GM19463 (cell line): ENCODE data around the gene TEX13C.
"Not testable (repeated sequence)": the region's sequence is repeated elsewhere in the genome, so short reads cannot be mapped to it uniquely, and the experiment has no call there.

Experiments used
- ATAC-seq: cut with Tn5 transposase; IDR thresholded peaks from one replicate; pipeline ENCODE4 v1.9.1; 2021; ENCODE audit warnings: mild to moderate bottlenecking, moderate library complexity; ENCODE audit not compliant: unreplicated experiment

Gene TEX13C

GRCh38 chrX:125319646-125320521 is at the start of gene TEX13C:
Gene TEX13C, plus strand, starts transcription at chrX:125319871. Its CDS starts 249 bp downstream, at chrX:125320120.
- no peak for ATAC-seq

DNA sequence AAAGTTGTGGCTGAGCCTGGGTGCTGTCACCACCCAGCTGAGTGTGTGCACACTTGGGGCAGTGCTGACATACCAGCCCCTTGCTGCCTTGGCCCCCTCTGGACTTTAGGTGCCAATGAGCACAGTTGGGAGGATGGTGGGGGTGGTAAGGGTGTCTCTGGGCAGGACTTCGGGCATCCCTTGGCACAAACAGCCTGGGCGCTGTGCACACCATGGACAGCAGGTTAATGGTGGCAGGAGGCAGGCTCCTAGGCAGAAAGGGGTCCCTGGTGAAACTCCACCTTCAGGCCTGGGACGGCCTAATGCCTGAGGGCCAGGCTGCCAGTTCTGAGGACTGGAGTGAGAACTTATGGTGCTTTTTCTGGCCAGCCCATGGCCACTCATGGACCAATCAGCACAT is 32.4 kb upstream of the TEX13C start:
- ATAC-seq = no peak

DNA sequence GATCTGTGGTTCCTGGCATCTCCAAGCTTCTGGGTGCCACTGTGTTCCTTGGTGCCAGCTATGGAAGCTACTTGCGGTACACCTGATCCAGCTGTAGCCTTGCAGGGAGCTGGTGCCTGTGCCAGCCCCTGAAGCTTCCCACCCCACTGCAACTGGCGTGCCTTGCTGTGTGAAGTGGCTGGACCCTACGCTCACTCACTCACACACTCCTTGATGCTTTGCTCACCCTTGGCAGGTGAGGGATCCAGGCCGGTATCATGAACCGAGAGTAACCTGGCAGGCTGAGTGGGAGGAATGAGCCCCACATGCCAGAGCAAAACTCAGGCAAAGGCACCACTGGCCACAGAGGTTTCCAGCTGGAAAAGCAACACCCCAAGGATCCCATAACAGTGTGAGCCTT is 31.3 kb upstream of the TEX13C start:
- ATAC-seq = no peak

- no peak for ATAC-seq
These were observed 30.5 kb upstream of the TEX13C start for GRCh38 chrX:125289209-125289608.

GRCh38 chrX:125289920-125290319 is 29.8 kb upstream of the TEX13C start:
- no peak for ATAC-seq

DNA sequence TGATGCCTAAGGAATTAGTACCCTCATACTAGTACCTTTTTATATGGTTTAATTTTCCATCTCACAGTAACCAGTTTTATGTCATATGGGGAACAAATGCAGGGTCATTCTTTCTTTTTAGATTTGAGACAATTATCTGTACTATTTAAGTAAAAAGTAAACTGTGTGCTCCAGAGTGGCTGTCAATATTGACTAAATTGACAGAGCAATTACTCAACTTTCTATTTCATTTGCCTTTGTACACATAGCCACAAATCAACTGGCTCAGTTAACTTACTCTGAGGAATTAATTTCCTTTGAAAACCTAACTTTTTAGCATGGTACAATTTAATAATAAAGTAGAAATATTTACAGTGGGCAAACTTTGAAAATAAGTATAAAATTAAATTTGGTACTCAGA is 28.5 kb upstream of the TEX13C start:
- ATAC-seq = no peak

- peak; percentile 62 for ATAC-seq
These were observed 25.6 kb upstream of the TEX13C start for GRCh38 chrX:125293850-125294780.

- ATAC-seq = peak; percentile 74
These were observed 24.3 kb upstream of the TEX13C start for GRCh38 chrX:125295337-125295736.

DNA sequence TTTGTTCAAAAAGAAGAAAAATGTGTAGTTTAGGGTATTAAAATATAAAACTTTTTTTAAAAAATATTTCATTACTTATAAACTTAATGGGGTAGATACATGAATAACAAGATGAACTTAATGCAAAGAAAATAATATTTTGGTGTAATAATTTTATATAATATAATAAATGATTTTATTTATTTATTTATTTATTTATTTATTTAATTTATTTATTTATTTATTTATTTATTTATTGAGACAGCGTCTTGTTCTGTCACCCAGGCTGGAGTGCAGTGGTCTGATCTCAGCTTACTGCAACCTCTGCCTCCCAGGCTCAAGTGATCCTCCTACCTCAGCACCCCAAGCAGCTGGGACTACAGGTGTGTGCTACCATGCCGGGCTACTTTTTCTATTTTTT is 20.8 kb upstream of the TEX13C start:
- no peak for ATAC-seq

DNA sequence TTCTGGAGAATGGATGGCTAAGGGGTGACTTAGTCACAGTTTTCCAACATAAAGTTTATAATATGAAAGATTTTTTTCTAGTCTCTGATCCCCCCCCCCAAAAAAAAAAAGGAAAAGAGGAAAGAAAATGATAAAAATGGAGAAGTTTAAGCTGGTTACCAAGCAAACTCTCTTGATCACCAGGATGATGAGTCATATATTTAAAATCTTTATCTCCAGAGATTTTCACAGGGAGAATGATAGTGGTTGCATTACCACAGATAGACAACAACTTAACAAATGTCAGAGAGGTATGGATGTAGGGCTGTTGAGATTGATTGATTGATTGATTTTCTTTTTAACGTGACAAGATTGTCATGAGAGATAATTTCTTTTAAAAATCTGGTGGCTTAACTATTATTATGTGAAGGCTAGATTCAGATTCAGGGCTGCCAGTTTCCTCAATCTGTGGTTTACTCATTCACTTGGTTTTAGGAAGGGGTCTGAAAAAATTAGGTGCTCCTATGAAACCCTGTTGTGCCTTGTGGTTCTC is 13.3 kb upstream of the TEX13C start:
- ATAC-seq = no peak

GRCh38 chrX:125308653-125309052 is 11.0 kb upstream of the TEX13C start:
- ATAC-seq = no peak

DNA sequence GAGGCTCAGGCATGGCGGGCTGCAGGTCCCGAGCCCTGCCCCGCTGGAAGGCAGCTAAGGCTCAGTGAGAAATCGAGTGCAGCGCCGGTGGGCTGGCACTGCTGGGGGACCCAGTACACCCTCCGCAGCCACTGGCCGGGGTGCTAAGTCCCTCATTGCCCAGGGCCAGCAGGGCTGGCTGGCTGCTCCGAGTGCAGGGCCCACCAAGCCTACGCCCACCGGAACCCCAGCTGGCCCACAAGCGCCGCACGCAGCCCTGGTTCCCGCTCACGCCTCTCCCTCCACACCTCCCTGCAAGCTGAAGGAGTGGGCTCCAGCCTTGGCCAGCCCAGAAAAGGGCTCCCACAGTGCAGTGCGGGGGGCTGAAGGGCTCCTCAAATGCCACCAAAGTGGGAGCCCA is 505 bp upstream of the TEX13C start:
- ATAC-seq = not testable (repeated sequence)

GRCh38 chrX:125322431-125322830 is 2.8 kb downstream of the TEX13C start:
- no peak for ATAC-seq

DNA sequence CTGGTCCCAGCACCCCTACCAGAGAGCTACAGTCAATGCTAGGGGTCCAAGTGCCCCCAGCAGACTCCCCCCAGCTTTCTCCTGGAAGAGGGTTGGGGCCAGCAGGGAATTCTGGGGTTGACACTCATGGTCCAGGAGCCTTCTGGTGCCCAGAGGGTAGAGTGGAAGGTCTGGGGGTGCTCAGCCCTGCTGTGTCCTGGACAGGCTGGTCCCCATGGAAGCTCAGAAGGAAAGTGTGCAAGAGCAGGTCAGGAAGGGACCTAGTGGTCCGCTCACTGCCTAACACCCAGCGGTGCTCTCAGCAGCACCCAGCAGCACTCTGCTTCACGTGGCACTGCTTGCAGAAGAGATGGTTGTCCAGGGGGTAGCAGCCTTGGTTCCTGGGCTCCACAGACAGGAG is 6.9 kb downstream of the TEX13C start:
- no peak for ATAC-seq

- no peak for ATAC-seq
These were observed 8.2 kb downstream of the TEX13C start for GRCh38 chrX:125327891-125328290.

- no peak for ATAC-seq
These were observed 13.9 kb downstream of the TEX13C start for GRCh38 chrX:125333583-125333982.

- ATAC-seq = no peak
These were observed 20.8 kb downstream of the TEX13C start for GRCh38 chrX:125340490-125340889.

DNA sequence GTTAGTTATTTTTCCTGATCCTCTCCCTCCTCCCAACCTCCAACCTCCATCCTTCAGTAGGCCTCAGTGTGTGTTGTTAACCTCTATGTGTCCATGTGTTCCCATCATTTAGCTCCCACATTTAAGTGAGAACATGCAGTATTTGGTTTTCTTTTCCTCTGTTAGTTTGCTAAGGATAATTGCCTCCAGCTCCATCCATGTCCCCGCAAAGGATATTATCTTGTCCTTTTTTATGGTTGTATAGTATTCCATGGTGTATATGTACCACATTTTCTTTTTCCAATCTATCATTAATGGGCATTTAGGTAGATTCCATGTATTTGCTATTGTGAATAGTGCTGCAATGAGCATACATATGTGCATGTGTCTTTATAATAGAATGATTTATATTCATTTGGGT is 54.5 kb downstream of the TEX13C start:
- ATAC-seq = no peak
